NCI-H2171 (cell line): ENCODE data around the gene CACNA1S.

Experiments used
- DNase-seq: peaks from one replicate; lab custom pipeline; 2025; lab: John Stamatoyannopoulos, UW

Gene CACNA1S

GRCh38 chr1:201026836-201027235 is 85.4 kb downstream of the CACNA1S start:
- no peak for DNase-seq

GRCh38 chr1:201026234-201026633 is 86.0 kb downstream of the CACNA1S start:
- DNase-seq, result no peak

GRCh38 chr1:201025571-201026002 is 86.6 kb downstream of the CACNA1S start:
- DNase-seq, result no peak

- no peak for DNase-seq
Observed at GRCh38 chr1:201024625-201024998, 87.6 kb downstream of the CACNA1S start.

- DNase-seq, result no peak
Observed at GRCh38 chr1:201023920-201024624, 88.2 kb downstream of the CACNA1S start.

- DNase-seq, result peak; percentile 85
Observed at GRCh38 chr1:201023517-201023902, 88.7 kb downstream of the CACNA1S start, which contains the start of gene KIF21B. Gene KIF21B, minus strand, starts transcription at chr1:201023714. Its CDS starts 331 bp downstream, at chr1:201023383.

- DNase-seq, result no peak
Observed at GRCh38 chr1:201022820-201023516, 89.3 kb downstream of the CACNA1S start.

- no peak for DNase-seq
Observed at GRCh38 chr1:201022493-201022819, 89.8 kb downstream of the CACNA1S start.

GRCh38 chr1:201021630-201022492 is 90.4 kb downstream of the CACNA1S start:
- no peak for DNase-seq

- no peak for DNase-seq
Observed at GRCh38 chr1:201020721-201021629, 91.3 kb downstream of the CACNA1S start.

- DNase-seq, result no peak
Observed at GRCh38 chr1:201020040-201020591, 92.1 kb downstream of the CACNA1S start.

GRCh38 chr1:201019321-201019977 is 92.8 kb downstream of the CACNA1S start:
- DNase-seq, result no peak

GRCh38 chr1:201017828-201018163 is 94.4 kb downstream of the CACNA1S start:
- no peak for DNase-seq

- peak; percentile 88 for DNase-seq
Observed at GRCh38 chr1:201016943-201017827, 95.0 kb downstream of the CACNA1S start.

- DNase-seq, result peak; percentile 86
Observed at GRCh38 chr1:201016211-201016651, 96.0 kb downstream of the CACNA1S start.

GRCh38 chr1:201015551-201016091 is 96.6 kb downstream of the CACNA1S start:
- DNase-seq, result no peak

GRCh38 chr1:201014816-201015200 is 97.4 kb downstream of the CACNA1S start:
- DNase-seq, result no peak

GRCh38 chr1:201013991-201014815 is 98.0 kb downstream of the CACNA1S start:
- no peak for DNase-seq
